Measurements from ENCODE around the gene VPS13C. TPM values are rescaled to one million over a fixed set of nuclear protein-coding genes. Genes with fewer than 3 reads are reported as not detected.

VPS13C gene
- total and polyA plus RNA-seq, 2 experiments from 2014 or later, result 6.7 to 60.9 TPM

DNA sequence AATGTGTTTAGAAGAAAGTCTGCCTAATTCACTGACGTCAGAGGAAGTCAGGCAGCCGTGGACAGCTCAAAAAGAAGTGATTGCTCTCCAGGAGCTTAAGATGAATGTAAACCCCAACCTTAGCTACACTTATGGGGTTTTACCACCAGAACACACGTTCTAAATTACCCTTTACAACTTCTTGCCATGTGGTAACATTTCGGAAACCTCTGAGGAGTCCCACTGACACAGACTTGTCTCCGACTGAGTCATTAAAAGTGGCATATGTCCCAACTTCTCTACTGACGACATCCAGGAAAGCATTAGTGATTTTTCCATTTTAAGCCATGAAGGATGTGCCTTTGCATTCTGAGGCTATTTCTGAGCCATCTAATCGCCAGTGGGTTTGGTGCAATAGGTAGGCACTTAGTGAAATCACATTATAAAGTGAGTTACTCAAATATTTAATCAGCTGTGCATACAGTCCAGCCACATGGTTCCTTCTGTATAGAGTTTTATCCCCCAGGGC is 38.9 kb upstream of the VPS13C start:
- Histone ChIP-seq H3K4me1 (ENCODE audit: insufficient read depth) (no peaks in the 10 kb centered on the region), H3K27ac (no peak overlapping the region), H3K4me3 (no peak overlapping the region), H3K4me2 (no peak overlapping the region), H2AFZ (no peak overlapping the region), H4K20me1 (ENCODE audit: insufficient read depth, poor library complexity, severe bottlenecking) (no peaks in the 10 kb centered on the region), H3K27me3 (no peaks in the 10 kb centered on the region), H3K79me2 (no peaks in the 10 kb centered on the region), H3K36me3 (replicated peaks; ENCODE audit: insufficient read depth, low read depth) (no peaks in the 10 kb centered on the region), H3K9me3 (ENCODE audit: low read depth) (no peaks in the 10 kb centered on the region), H3K9me2 (replicated peaks; ENCODE audit: insufficient read depth) (no peaks in the 10 kb centered on the region)
- TF ChIP-seq EZH2phosphoT487 (IDR thresholded peaks at IDR 0.05; ENCODE audit: low read depth, severe bottlenecking, unreplicated experiment), result no peak
- TF ChIP-seq EZH2 (IDR thresholded peaks at IDR 0.05; ENCODE audit: borderline replicate concordance), result no peak
- TF ChIP-seq, protein P1, sequence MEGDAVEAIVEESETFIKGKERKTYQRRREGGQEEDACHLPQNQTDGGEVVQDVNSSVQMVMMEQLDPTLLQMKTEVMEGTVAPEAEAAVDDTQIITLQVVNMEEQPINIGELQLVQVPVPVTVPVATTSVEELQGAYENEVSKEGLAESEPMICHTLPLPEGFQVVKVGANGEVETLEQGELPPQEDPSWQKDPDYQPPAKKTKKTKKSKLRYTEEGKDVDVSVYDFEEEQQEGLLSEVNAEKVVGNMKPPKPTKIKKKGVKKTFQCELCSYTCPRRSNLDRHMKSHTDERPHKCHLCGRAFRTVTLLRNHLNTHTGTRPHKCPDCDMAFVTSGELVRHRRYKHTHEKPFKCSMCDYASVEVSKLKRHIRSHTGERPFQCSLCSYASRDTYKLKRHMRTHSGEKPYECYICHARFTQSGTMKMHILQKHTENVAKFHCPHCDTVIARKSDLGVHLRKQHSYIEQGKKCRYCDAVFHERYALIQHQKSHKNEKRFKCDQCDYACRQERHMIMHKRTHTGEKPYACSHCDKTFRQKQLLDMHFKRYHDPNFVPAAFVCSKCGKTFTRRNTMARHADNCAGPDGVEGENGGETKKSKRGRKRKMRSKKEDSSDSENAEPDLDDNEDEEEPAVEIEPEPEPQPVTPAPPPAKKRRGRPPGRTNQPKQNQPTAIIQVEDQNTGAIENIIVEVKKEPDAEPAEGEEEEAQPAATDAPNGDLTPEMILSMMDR (IDR thresholded peaks at IDR 0.05; ENCODE audit: poor library complexity), result no peak
- 51% methylated on average over 7 of the region's 7 CpGs for WGBS (ENCODE audit: low lambda C conversion rate, missing lambda C conversion rate)
- DNase-seq (ENCODE audit: low spot score), result no peak

DNA sequence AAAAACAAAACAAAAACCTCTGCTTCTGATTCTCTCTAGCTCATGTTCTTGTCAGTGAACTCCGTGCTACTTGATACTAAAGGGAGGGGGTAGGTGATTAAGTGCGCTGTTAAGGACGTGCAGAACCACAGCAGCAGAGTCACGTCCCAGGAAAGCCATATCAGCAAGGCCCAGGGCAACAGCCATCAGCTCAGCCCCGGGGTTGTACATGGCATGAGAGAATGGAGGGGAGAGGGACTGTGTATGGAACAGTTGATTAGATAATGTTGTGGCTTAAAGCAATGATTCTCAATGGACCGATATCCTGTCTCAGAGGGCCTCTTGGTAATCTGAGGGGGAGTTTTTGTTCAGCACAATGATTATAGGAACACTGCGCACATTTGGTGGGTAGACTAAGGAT is 34.1 kb upstream of the VPS13C start:
- no peak overlapping the region for H3K27ac ChIP-seq
- no peak for DNase-seq (ENCODE audit: low spot score)
- no peaks in the 10 kb centered on the region for H3K36me3 ChIP-seq (replicated peaks; ENCODE audit: insufficient read depth, low read depth)
- no peaks in the 10 kb centered on the region for H3K4me1 ChIP-seq (ENCODE audit: insufficient read depth)
- H3K79me2 ChIP-seq, result no peaks in the 10 kb centered on the region
- TF ChIP-seq EZH2phosphoT487 (IDR thresholded peaks at IDR 0.05; ENCODE audit: low read depth, severe bottlenecking, unreplicated experiment) (no peak), EZH2 (IDR thresholded peaks at IDR 0.05; ENCODE audit: borderline replicate concordance) (no peak)
- TF ChIP-seq, protein P1 (IDR thresholded peaks at IDR 0.05; ENCODE audit: poor library complexity), result no peak
- no peak overlapping the region for H3K4me2 ChIP-seq
- no peaks in the 10 kb centered on the region for H3K9me2 ChIP-seq (replicated peaks; ENCODE audit: insufficient read depth)
- WGBS (ENCODE audit: low lambda C conversion rate, missing lambda C conversion rate), result 54% methylated on average over 7 of the region's 7 CpGs
- H3K9me3 ChIP-seq (ENCODE audit: low read depth), result no peaks in the 10 kb centered on the region
- H2AFZ ChIP-seq, result no peak overlapping the region
- H3K4me3 ChIP-seq, result no peak overlapping the region
- no peaks in the 10 kb centered on the region for H3K27me3 ChIP-seq
- no peaks in the 10 kb centered on the region for H4K20me1 ChIP-seq (ENCODE audit: insufficient read depth, poor library complexity, severe bottlenecking)

DNA sequence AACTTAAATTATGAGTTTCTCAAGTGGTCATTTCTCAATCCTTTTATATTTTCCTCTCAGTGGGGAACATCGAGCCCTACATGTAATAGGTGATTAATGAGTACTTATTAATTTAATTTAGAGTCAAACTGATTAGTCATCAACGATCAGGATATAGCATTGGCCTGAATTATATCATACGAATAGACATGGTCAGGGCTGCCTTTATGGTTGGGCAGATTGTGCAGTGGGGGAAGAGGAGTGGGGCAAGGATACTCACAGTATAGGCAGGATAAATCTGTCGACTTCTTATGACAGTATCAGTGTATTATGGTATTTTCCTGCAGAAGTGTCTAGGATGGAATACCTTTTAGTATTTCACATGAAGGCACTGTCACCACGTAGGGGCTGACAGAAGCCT is 33.6 kb upstream of the VPS13C start:
- no peak overlapping the region for H2AFZ ChIP-seq
- no peak overlapping the region for H3K4me3 ChIP-seq
- DNase-seq (ENCODE audit: low spot score), result no peak
- TF ChIP-seq EZH2 (IDR thresholded peaks at IDR 0.05; ENCODE audit: borderline replicate concordance) (no peak), EZH2phosphoT487 (IDR thresholded peaks at IDR 0.05; ENCODE audit: low read depth, severe bottlenecking, unreplicated experiment) (no peak)
- TF ChIP-seq, protein P1 (IDR thresholded peaks at IDR 0.05; ENCODE audit: poor library complexity), result no peak
- no peaks in the 10 kb centered on the region for H3K9me3 ChIP-seq (ENCODE audit: low read depth)
- H3K27me3 ChIP-seq, result no peaks in the 10 kb centered on the region
- H3K27ac ChIP-seq, result no peak overlapping the region
- no peaks in the 10 kb centered on the region for H3K9me2 ChIP-seq (replicated peaks; ENCODE audit: insufficient read depth)
- no peaks in the 10 kb centered on the region for H3K4me1 ChIP-seq (ENCODE audit: insufficient read depth)
- H3K79me2 ChIP-seq, result no peaks in the 10 kb centered on the region
- no peaks in the 10 kb centered on the region for H4K20me1 ChIP-seq (ENCODE audit: insufficient read depth, poor library complexity, severe bottlenecking)
- 88% methylated on average over 5 of the region's 5 CpGs for WGBS (ENCODE audit: low lambda C conversion rate, missing lambda C conversion rate)
- H3K4me2 ChIP-seq, result no peak overlapping the region
- no peaks in the 10 kb centered on the region for H3K36me3 ChIP-seq (replicated peaks; ENCODE audit: insufficient read depth, low read depth)

DNA sequence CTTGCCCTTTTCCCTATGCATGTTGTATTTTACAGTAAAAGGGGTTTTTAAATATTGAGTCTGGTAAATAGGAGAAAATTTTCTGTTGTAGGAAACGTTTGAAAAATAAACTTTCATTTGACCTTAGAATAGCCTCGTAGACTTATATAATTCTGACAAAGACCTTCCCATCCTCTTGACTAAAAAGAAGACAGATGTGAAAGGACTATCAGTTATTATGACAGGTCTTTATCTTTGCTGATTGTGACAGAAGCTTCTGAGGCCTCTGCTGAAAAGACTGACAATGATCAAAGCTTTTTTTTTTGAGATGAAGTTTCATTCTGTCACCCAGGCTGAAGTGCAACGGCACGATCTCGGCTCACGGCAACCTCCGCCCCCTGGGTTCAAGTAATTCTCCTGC is 30.7 kb upstream of the VPS13C start:
- Histone ChIP-seq H3K9me2 (replicated peaks; ENCODE audit: insufficient read depth) (no peaks in the 10 kb centered on the region), H4K20me1 (ENCODE audit: insufficient read depth, poor library complexity, severe bottlenecking) (no peaks in the 10 kb centered on the region), H3K4me3 (no peak overlapping the region), H3K27ac (no peak overlapping the region), H3K4me2 (no peak overlapping the region), H3K9me3 (ENCODE audit: low read depth) (no peaks in the 10 kb centered on the region), H3K36me3 (replicated peaks; ENCODE audit: insufficient read depth, low read depth) (no peaks in the 10 kb centered on the region), H3K4me1 (ENCODE audit: insufficient read depth) (no peaks in the 10 kb centered on the region), H2AFZ (no peak overlapping the region), H3K27me3 (no peaks in the 10 kb centered on the region), H3K79me2 (no peaks in the 10 kb centered on the region)
- 87% methylated on average over 7 of the region's 7 CpGs for WGBS (ENCODE audit: low lambda C conversion rate, missing lambda C conversion rate)
- TF ChIP-seq EZH2 (IDR thresholded peaks at IDR 0.05; ENCODE audit: borderline replicate concordance) (no peak), EZH2phosphoT487 (IDR thresholded peaks at IDR 0.05; ENCODE audit: low read depth, severe bottlenecking, unreplicated experiment) (no peak)
- TF ChIP-seq, protein P1 (IDR thresholded peaks at IDR 0.05; ENCODE audit: poor library complexity), result no peak
- no peak for DNase-seq (ENCODE audit: low spot score)

Data from hepatocyte (in vitro differentiated cells).